NOMO-1 treated with DMSO at 0.1 percent for 48 hours (cell line): ENCODE measurements around the gene HCN3.
"Not testable (repeated sequence)": the region's sequence is repeated elsewhere in the genome, so short reads cannot be mapped to it uniquely, and the experiment has no call there.

Experiments used
- DNase-seq: peaks from one replicate; lab custom pipeline; 2025; ENCODE audit not compliant: unreplicated experiment; lab: John Stamatoyannopoulos, UW

HCN3 gene

GRCh38 chr1:155328856-155329255, 51.6 kb downstream of the HCN3 start:
- not testable (repeated sequence) for DNase-seq

- DNase-seq: no peak
These were observed 52.8 kb downstream of the HCN3 start for GRCh38 chr1:155329980-155330598.

DNA sequence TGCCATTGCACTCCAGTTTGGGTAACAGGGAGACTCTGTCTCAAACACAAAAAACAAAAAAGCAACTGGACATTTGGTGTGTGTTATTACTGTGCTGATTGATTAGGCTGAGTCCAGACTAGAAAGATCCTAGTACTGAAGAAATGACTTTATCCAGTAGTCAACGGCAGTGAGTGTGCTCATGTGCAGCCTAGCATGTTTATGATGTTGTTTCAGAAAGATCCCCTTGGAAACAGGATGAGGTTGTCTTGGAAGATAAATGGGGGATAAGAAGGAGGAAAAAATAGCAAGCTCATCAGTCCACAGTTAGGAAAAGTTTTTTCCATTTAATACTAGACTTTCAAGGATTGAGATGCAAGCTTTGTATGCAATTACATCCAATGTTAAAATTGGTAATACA, 57.7 kb downstream of the HCN3 start:
- no peak for DNase-seq
